NCI-H128 (cell line): ENCODE data around the gene HMOX2.

Source experiments
- DNase-seq: peaks from one replicate; lab custom pipeline; 2025; ENCODE audit not compliant: unreplicated experiment; lab: John Stamatoyannopoulos, UW

Gene HMOX2

GRCh38 chr16:4463522-4464163, 12.6 kb upstream of the HMOX2 start:
- no peak for DNase-seq

- no peak for DNase-seq
These were observed 10.0 kb upstream of the HMOX2 start for GRCh38 chr16:4465977-4466779.

- DNase-seq, result no peak
These were observed 8.3 kb upstream of the HMOX2 start for GRCh38 chr16:4467916-4468315.

GRCh38 chr16:4468972-4469371, 7.2 kb upstream of the HMOX2 start:
- DNase-seq, result no peak

GRCh38 chr16:4471869-4472268, 4.3 kb upstream of the HMOX2 start:
- DNase-seq, result no peak

GRCh38 chr16:4472880-4473279, 3.3 kb upstream of the HMOX2 start:
- no peak for DNase-seq

GRCh38 chr16:4474192-4474961, 1.8 kb upstream of the HMOX2 start, which contains the start of gene NMRAL1:
Gene NMRAL1 (minus strand): TSS chr16:4474625. CDS start chr16:4474132, 493 bp downstream.
- peak; percentile 72 for DNase-seq

GRCh38 chr16:4477966-4478365, 1.8 kb downstream of the HMOX2 start:
- DNase-seq, result no peak

- DNase-seq, result no peak
These were observed 5.3 kb downstream of the HMOX2 start for GRCh38 chr16:4481526-4481925.

GRCh38 chr16:4481963-4482362, 5.8 kb downstream of the HMOX2 start:
- DNase-seq, result no peak

- DNase-seq, result no peak
These were observed 10.1 kb downstream of the HMOX2 start for GRCh38 chr16:4486126-4486893.

- no peak for DNase-seq
These were observed 11.8 kb downstream of the HMOX2 start for GRCh38 chr16:4487955-4488498.

- no peak for DNase-seq
These were observed 12.3 kb downstream of the HMOX2 start for GRCh38 chr16:4488499-4488967.

- no peak for DNase-seq
These were observed 12.8 kb downstream of the HMOX2 start for GRCh38 chr16:4489030-4489429.

- DNase-seq, result no peak
These were observed 15.7 kb downstream of the HMOX2 start for GRCh38 chr16:4491898-4492297.

GRCh38 chr16:4494746-4495490, 18.7 kb downstream of the HMOX2 start:
- DNase-seq, result no peak

GRCh38 chr16:4495766-4496165, 19.6 kb downstream of the HMOX2 start:
- DNase-seq, result no peak

- DNase-seq, result no peak
These were observed 20.1 kb downstream of the HMOX2 start for GRCh38 chr16:4496305-4496704.

GRCh38 chr16:4498546-4499195, 22.5 kb downstream of the HMOX2 start:
- DNase-seq, result no peak
